Activated T-cell treated with anti-CD3 and anti-CD28 coated beads, Interleukin-2, amount 50 U/mL, for 72 hours (primary cell): ENCODE data around the gene NFATC3. TPM values are rescaled to one million over a fixed set of nuclear protein-coding genes. Genes with fewer than 3 reads are reported as not detected.

Experiments used
- ATAC-seq, 2 donors: fragments of 150-1000 bp; cut with Tn5 transposase; replicated peaks in 1 of 2; 2 replicates each; pipeline ENCODE4 v1.10.0; 2021; ENCODE audit warnings: moderate library complexity in 2 of 2, mild to moderate bottlenecking in 1 of 2
- DNase-seq, 2 donors: peaks; one replicate each; pipeline ENCODE4 v3.0.0; 2021 to 2022; ENCODE audit warnings: mixed read lengths in 1 of 2
- H3K27ac Mint-ChIP-seq: one replicate; pipeline ENCODE4 v1.8.0; 2022; ENCODE audit warnings: mild to moderate bottlenecking, moderate library complexity, mixed read lengths
- H3K27me3 Mint-ChIP-seq: one replicate; pipeline ENCODE4 v1.8.0; 2022; ENCODE audit warnings: low read depth, mixed read lengths
- H3K36me3 Mint-ChIP-seq, 2 donors: one replicate each; pipeline ENCODE4 v1.8.0; 2022; ENCODE audit warnings: mixed read lengths in 2 of 2, mild to moderate bottlenecking in 1 of 2; ENCODE audit not compliant: insufficient read depth in 2 of 2
- H3K4me1 Mint-ChIP-seq: one replicate; pipeline ENCODE4 v1.8.0; 2022; ENCODE audit warnings: low read depth, mixed read lengths
- H3K4me3 Mint-ChIP-seq, 2 donors: one replicate each; pipeline ENCODE4 v1.8.0; 2022; ENCODE audit warnings: mild to moderate bottlenecking in 2 of 2, mixed read lengths in 2 of 2, moderate library complexity in 2 of 2
- H3K9me3 Mint-ChIP-seq, 2 donors: one replicate each; pipeline ENCODE4 v1.8.0; 2022; ENCODE audit warnings: mixed read lengths in 2 of 2
- total RNA-seq, 2 donors: library from RNA; stranded (reverse); gene quantifications; one replicate each; pipeline ENCODE4 v1.2.3, GENCODE V29; 2022

NFATC3 gene
- total RNA-seq, 2 donors from 2014 or later = 79.7 to 82.5 TPM

DNA sequence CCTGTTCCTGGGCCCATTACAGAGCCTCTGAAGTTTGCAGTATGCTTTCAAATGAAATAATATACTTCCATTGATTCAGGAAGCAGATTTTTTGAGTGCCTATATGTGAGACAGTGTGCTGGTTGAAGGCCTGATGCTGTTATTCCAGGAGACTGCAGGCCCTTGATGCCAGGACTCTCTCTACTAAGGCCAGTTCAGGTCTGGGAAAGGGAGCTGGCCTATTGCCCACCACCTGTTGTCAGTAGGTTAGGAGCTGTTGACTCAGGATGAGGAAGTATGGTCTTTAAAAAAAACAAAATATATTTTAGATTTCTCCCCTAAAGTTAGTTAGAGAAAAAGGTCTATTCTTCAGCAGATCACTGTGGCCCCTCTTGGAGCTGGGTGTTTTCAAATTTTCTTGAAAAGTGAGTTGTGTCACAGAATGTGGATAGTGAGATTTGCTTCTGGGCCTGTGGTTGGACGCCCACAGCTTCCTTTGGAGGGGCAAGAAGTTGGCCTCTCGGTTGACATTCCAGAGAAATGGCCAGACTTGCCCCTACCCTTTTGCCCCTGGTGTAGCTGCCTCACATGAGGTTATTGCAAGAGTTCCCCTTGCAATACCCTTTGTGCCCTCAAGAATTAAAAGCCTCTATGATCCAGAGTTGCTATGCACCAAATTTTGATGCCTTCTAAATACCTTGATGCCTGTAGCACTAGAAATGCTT, 142.8 kb downstream of the NFATC3 start:
- peak overlapping the region; percentile 95 for H3K27ac Mint-ChIP-seq

DNA sequence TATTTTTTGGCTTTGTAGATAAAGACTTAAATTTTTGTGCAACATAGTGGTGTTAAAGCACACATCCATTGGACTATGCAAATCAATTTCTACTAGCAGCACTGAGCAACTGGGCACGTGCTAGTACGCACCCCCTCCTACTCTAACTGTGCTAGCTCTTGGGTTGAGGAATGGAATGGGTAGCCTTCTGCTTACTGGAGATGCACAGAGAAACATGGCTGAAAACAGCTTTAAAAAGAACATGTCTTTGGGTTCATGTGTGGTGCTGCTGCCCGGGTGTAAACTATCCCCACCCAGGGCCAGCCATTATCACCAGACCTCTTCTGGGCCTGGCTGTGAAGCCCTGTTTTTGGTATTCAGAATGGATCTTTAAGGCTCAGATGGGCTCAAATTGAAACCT, 143.5 kb downstream of the NFATC3 start:
- ATAC-seq (no peak), DNase-seq (no peak)
- Mint-ChIP-seq H3K27me3 (no peaks in the 10 kb centered on the region), H3K9me3 (no peaks in the 10 kb centered on the region), H3K36me3 (peaks cover 0 to 2% of the 10 kb centered on the region in 2 donors), H3K4me1 (peaks cover 36% of the 10 kb centered on the region), H3K4me3 (no peak overlapping the region), H3K27ac (peak overlapping the region; percentile 64)

More for the DNA sequence above, 142.8 kb downstream of the NFATC3 start:
- DNase-seq (no peak), ATAC-seq (no peak)
- Mint-ChIP-seq H3K27me3 (no peaks in the 10 kb centered on the region), H3K4me1 (peaks cover 31% of the 10 kb centered on the region), H3K36me3 (peaks cover 0 to 2% of the 10 kb centered on the region in 2 donors), H3K9me3 (no peaks in the 10 kb centered on the region), H3K4me3 (peak overlapping the region; percentile 43 to 63)

DNA sequence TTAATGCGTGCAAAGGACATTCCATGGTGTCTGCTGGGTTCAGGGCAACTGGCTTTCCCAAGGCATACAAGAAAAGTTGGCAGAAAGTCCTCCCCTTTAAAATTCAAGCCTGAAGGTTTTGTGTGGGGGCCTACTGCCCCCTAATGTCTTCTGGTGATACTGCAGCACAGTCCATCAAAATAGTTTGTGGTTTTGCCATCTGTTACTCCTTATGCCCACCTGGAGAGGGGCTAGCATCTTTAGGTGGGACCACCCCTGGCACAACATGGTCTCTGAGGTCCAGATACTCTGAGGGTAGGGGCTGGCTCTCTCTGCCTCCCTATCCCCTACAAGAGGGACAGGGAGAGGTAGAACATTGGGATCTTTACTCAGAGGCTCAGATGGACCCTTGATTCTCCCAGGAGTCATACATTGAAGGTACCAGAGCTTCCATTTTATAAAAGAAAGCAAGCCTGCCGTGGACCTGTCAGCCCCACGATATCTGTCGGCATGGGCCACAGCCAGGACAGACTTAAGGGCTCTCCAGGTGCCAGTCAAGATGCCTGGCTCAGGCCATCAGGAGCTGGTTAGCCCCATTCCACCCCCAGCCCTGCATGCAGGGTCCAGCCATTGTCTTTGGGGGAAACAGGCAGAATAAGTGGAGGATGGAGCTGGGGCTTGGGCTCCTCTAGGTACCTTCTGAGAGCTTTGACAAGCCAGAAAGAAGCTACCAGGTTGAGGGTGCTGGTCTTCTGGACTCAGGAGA, 144.4 kb downstream of the NFATC3 start:
- ATAC-seq (no peak), DNase-seq (peak; percentile 30 to 58)
- Mint-ChIP-seq H3K4me3 (no peak overlapping the region), H3K27me3 (no peaks in the 10 kb centered on the region), H3K36me3 (peaks cover 0 to 2% of the 10 kb centered on the region in 2 donors), H3K9me3 (no peaks in the 10 kb centered on the region), H3K4me1 (peaks cover 36% of the 10 kb centered on the region), H3K27ac (no peak overlapping the region)

DNA sequence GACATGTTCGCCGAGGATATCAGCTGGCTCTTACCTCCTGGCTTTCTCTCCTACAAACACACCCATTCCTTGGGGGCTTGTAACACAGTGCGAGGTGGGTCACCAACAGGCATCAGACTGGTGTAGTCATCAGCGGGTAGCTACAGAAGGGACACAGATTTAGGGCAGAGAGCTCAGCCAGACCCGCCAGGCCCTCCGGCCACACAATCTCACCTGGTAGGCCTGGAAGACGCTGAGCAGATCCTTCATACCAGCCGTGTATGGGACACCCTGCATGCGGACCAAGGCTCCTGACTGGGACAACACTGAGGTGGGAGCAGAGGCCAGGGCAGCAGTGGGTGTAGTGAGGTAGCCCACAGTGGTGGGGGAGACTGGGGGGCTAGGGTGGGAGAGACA, 145.0 kb downstream of the NFATC3 start:
- no peaks in the 10 kb centered on the region for H3K27me3 Mint-ChIP-seq
- no peak overlapping the region for H3K27ac Mint-ChIP-seq
- peaks cover 36% of the 10 kb centered on the region for H3K4me1 Mint-ChIP-seq
- DNase-seq = no peak
- H3K36me3 Mint-ChIP-seq = peaks cover 0 to 2% of the 10 kb centered on the region in 2 donors
- H3K9me3 Mint-ChIP-seq = no peaks in the 10 kb centered on the region
- ATAC-seq = no peak
- no peak overlapping the region for H3K4me3 Mint-ChIP-seq

DNA sequence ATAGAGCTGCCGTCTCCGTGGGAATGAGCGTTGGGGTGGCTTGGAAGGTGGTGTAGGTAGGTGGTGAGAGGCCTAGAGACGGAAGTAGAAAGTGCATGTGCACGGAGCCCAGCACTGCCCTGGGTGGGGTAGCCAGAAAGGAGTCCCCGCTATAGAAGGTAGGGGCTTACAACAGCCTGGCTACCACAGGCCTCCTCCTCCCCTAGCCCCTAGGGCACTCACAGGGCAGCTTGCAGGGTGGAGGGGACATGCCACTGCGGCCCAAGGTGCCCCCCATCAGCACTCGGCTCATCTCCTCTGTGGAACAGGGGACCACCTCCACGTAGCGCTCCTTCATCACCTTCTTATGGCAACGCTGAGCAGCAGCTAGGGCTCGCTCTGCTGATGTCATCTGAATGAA, 145.8 kb downstream of the NFATC3 start:
- Mint-ChIP-seq H3K36me3 (peaks cover 0 to 2% of the 10 kb centered on the region in 2 donors), H3K4me3 (no peak overlapping the region), H3K4me1 (peaks cover 33% of the 10 kb centered on the region), H3K9me3 (no peaks in the 10 kb centered on the region), H3K27ac (no peak overlapping the region), H3K27me3 (no peaks in the 10 kb centered on the region)
- no peak for ATAC-seq
- DNase-seq = no peak

DNA sequence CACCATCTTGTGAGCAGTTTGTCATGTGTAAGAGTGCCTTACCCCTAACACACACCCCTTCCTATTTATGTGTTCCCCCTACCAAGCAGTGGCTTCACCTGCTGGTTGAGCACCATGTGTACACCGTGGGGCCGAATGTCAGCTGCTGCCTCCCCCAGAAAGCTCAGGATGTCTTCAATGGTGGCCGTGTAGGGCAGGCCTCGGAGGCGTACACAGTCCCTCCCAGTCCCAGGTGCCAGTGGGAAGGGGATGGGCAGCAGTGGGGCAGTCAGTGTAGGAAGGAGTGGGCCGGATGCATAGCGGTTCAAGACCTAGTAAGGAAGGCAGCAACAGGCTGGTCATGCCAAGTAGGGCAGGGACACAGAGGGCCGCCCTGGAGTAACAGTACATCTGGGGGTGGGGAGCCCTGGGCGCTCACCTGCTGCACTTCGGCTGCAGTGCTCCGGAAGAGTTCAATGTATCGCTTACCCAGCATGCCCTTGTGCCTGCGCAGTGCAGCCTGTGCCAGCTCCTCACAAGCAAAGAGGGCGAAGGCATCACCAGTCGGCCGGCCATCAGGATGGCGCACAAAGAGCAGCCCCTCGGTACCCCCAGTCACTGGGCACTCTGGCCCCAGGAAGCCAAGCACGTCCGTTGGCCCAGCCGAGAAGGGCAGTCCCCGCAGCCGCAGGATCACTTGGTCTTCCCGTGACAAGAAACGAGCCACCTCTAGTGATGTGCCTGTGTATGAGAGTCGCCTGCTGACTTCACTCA, 146.4 kb downstream of the NFATC3 start:
- Mint-ChIP-seq H3K9me3 (no peaks in the 10 kb centered on the region), H3K4me3 (no peak overlapping the region), H3K27me3 (no peaks in the 10 kb centered on the region), H3K36me3 (peaks cover 0 to 2% of the 10 kb centered on the region in 2 donors), H3K4me1 (peaks cover 33% of the 10 kb centered on the region), H3K27ac (no peak overlapping the region)
- no peak for ATAC-seq
- DNase-seq = no peak

DNA sequence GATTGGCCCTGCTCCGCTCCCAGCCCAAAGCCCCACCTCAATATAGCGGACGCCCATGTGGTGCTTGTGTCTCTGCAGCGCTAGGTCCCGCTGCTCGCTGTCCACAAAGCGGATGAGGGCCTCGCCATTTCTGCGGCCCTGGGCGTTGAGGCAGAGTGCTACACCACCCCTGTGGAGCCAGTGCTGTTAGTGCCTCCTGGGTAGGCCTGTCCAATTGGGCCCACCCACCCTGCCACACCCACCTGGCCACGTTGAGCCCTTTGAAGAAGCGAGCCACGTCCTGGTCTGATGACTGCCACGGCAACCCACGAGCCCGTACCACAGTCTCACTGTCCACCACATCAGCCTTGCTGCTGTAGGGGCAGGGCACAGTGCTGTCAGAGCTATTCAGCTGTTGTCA, 147.2 kb downstream of the NFATC3 start:
- Mint-ChIP-seq H3K27ac (no peak overlapping the region), H3K4me1 (peaks cover 32% of the 10 kb centered on the region), H3K4me3 (no peak overlapping the region), H3K9me3 (no peaks in the 10 kb centered on the region), H3K27me3 (no peaks in the 10 kb centered on the region), H3K36me3 (peaks cover 0 to 2% of the 10 kb centered on the region in 2 donors)
- ATAC-seq = no peak
- DNase-seq = no peak

DNA sequence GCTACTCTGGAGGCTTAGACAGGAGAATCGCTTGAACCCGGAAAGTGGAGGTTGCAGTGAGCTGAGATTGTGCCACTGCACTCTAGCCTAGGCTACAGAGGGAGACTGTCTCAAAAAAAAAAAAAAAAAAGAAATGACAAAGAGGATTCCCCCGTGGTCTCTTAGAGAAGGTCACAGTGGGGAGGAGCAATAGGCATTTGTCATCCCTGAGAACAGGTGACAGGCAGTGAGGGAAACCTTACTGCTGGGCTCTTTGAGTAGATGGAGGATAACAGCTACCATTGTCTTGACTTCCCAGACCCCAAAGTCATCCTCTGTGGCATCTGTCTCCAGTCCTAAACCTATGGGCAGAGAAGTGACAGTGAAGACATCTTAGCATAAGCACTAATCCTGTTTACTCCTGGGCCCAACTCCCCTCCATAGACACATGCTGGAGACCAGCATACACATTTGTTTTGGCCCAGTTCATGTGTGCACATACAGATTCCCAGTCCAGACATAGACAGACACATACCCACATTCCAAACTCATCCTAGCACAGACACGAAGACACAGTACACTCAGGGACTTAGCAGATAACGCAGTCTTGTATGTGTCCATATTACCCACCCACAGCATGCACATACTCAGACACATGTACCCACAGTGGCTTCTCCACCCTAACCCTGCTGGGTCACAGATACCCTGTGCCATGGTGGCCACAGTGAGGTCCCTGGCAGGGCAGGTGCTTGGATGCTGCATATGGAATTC, 148.1 kb downstream of the NFATC3 start:
- Mint-ChIP-seq H3K27ac (no peak overlapping the region), H3K27me3 (no peaks in the 10 kb centered on the region), H3K9me3 (no peaks in the 10 kb centered on the region), H3K36me3 (no peaks in the 10 kb centered on the region), H3K4me1 (peaks cover 29% of the 10 kb centered on the region), H3K4me3 (no peak overlapping the region)
- peak in 1 of 2 donors; percentile 50 for DNase-seq
- peak; percentile 38 to 42 for ATAC-seq

DNA sequence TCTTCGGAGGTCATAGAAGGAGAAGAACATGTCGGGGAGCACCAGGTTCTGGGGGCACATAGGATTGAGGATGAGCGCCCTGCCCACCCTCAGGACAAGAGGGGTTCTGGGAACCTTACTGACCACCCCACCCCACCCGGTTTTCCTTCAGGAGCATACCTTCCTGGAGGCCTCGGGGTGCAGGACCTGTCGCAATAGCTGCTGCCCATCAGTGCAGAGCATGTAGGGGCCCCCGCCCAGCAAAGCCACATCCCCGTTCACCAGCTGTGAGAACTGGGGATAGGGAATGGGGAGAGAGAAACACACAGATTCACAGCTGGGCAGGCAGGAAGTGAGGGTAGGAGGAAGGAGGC, 148.6 kb downstream of the NFATC3 start:
- Mint-ChIP-seq H3K9me3 (no peaks in the 10 kb centered on the region), H3K36me3 (no peaks in the 10 kb centered on the region), H3K27ac (no peak overlapping the region), H3K4me3 (no peak overlapping the region), H3K4me1 (peaks cover 32% of the 10 kb centered on the region), H3K27me3 (no peaks in the 10 kb centered on the region)
- no peak for DNase-seq
- no peak for ATAC-seq

DNA sequence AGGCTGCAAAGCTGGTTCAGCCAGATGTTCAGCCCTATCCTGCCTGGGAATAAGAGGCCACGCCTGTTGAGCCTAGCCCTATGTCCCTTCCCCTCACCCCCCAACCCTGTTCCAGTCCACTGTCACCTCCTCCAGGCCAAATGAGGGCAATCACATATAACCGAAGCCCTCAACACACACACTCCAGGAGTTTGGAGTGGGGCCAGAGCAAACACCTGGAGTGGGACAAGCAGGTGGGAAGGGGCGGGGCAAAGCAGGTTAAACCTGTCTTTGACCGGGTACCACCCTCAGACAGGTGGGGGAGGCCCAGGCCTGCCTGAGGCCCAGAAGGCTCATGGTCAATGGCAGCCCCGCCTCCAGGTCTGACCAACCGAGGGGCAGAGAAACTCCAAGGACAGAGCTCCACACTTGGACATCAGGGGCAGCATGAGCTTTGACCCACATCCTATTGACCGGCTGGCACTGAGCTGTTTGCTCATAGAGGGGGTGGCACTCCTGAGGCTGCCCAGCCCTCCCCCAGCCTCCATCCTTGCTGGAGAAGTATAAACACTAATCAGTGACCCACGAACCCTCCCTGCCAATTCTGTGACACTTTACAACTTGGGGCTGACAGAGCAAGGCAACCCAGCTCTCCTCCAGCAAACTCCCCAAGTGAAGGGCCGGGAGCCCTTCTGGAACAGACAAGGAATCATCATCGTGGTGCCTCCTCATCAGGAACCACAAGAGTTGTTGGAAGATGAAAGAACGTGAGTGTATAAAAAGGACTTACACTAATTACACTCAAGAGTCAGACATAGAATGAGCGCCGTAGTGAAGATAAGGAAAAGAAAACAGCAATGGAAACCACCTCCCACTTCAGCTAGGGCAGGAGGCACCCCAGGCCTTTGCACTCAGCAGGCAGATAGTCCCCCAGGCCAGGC, 149.3 kb downstream of the NFATC3 start:
- ATAC-seq = no peak
- Mint-ChIP-seq H3K9me3 (no peaks in the 10 kb centered on the region), H3K4me3 (peak overlapping the region in 1 of 2 donors; percentile 15), H3K4me1 (peaks cover 35% of the 10 kb centered on the region), H3K36me3 (no peaks in the 10 kb centered on the region), H3K27me3 (no peaks in the 10 kb centered on the region), H3K27ac (peak overlapping the region; percentile 4)
- no peak for DNase-seq

DNA sequence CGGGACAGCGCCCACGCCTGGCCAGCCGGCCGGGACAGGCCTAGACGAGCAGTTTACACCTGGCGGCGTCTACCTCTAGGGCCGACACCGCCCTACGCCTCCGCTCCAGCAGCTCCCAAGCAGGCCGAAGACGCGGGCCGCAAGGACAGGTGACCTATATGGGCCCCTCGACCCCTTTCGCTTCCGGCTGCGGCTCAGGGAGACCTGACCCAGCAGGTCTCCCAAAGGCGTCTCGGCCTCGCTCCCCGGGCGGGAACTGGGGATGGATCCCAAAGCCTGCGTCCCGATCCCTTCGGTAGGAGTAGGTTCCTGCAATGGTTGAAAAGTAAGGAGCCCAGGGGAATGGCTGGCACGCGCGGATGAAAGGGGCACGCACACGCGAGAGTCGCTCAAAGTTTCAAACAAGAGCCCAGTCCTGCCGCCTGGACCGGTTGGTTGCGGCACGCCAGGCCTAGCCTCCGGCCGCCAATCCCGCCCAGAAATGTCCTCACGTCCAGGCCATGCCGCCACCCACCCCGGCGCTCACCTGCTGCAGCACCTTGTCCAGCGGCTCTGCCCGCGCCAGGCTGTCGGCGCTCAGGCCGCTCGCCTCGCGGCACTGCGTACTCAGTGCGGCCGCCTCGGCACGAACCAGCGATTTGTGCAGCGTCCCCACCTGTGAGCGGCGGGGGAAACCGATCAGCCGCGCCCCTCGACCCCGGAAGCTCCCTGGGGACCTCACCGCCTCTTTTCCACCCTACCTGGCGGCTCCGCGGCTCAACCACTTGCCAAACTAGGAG, 150.1 kb downstream of the NFATC3 start:
- H3K36me3 Mint-ChIP-seq = no peaks in the 10 kb centered on the region
- no peaks in the 10 kb centered on the region for H3K27me3 Mint-ChIP-seq
- H3K9me3 Mint-ChIP-seq = no peaks in the 10 kb centered on the region
- H3K27ac Mint-ChIP-seq = no peak overlapping the region
- ATAC-seq = no peak
- H3K4me3 Mint-ChIP-seq = peak overlapping the region in 1 of 2 donors; percentile 62
- no peak for DNase-seq
- H3K4me1 Mint-ChIP-seq = peaks cover 42% of the 10 kb centered on the region

DNA sequence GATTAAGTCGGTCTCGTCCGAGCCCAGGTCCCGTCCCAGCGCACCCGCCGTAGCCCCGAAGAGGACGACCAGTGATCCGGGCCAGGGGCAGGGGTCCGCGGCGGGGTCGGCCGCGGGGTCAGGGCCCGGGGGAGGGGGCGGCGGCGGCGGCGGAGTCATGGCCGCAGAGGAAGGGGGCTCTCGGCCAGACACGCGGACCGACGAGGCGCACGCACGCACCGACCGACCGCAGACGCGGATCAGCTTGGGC, 150.6 kb downstream of the NFATC3 start, which contains the start of gene ESRP2:
TSS of gene ESRP2 (minus strand) at position 241 of the 250 bp plus-strand sequence. CDS start at position 159, 82 bp downstream.
- H3K27me3 Mint-ChIP-seq = no peaks in the 10 kb centered on the region
- peak within 1 kb of the TSS; percentile 87 to 94 for H3K4me3 Mint-ChIP-seq
- no peak for ATAC-seq
- H3K27ac Mint-ChIP-seq = peak within 1 kb of the TSS; percentile 28
- H3K9me3 Mint-ChIP-seq = no peaks in the 10 kb centered on the region
- H3K4me1 Mint-ChIP-seq = peaks cover 42% of the 10 kb centered on the region
- DNase-seq = no peak
- H3K36me3 Mint-ChIP-seq = no peaks in the 10 kb centered on the region
